Measurements from ENCODE around the gene CLIP2. TPM values are rescaled to one million over a fixed set of nuclear protein-coding genes. Genes with fewer than 3 reads are reported as not detected.

CLIP2 gene
- total and polyA plus RNA-seq, 7 donors = 20.7 to 56.4 (median 23.4) TPM

DNA sequence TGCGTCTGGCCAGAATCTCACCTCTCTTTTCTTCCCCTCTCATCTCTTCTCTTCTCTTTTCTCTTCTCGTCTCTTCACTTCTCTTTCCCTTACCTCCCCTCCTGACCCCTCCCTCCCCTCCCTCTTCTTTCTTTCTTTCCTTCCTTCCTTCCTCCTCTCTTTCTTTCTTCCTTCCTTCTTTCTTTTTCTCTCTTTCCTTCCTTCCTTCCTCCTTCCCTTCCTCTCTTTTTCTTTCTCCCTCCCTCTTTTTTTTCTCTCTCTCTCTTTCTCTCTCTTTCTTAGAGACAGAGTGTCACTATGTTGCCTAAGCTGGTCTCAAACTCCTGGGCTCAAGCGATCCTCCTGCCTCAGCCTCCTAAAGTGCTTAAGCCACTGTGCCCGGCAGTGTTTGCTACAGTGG lies 159.9 kb downstream of the CLIP2 start:
- Histone ChIP-seq H3K4me3 (no peak overlapping the region), H3K36me3 (no peaks in the 10 kb centered on the region), H3K4me1 (peaks cover 2 to 19% (median 14%) of the 10 kb centered on the region in 4 donors), H3K9me3 (no peaks in the 10 kb centered on the region), H3K27ac (no peak overlapping the region), H3K27me3 (no peaks in the 10 kb centered on the region)
- WGBS, 2 donors = 90 to 96% methylated on average over 4 of the region's 4 CpGs
- no peak for DNase-seq
- TF ChIP-seq POLR2A (IDR thresholded peaks at IDR 0.05) (no peak), POLR2AphosphoS5 (IDR thresholded peaks at IDR 0.05) (no peak), EP300 (IDR thresholded peaks at IDR 0.05) (no peak)
- TF ChIP-seq, protein P1, sequence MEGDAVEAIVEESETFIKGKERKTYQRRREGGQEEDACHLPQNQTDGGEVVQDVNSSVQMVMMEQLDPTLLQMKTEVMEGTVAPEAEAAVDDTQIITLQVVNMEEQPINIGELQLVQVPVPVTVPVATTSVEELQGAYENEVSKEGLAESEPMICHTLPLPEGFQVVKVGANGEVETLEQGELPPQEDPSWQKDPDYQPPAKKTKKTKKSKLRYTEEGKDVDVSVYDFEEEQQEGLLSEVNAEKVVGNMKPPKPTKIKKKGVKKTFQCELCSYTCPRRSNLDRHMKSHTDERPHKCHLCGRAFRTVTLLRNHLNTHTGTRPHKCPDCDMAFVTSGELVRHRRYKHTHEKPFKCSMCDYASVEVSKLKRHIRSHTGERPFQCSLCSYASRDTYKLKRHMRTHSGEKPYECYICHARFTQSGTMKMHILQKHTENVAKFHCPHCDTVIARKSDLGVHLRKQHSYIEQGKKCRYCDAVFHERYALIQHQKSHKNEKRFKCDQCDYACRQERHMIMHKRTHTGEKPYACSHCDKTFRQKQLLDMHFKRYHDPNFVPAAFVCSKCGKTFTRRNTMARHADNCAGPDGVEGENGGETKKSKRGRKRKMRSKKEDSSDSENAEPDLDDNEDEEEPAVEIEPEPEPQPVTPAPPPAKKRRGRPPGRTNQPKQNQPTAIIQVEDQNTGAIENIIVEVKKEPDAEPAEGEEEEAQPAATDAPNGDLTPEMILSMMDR (IDR thresholded peaks at IDR 0.05) = no peak
- intact Hi-C loops (cut with DNase I) = loop anchor here (5.0 kb wide), 1 partner anchor 118 kb away; no protein-coding TSS in a partner anchor

DNA sequence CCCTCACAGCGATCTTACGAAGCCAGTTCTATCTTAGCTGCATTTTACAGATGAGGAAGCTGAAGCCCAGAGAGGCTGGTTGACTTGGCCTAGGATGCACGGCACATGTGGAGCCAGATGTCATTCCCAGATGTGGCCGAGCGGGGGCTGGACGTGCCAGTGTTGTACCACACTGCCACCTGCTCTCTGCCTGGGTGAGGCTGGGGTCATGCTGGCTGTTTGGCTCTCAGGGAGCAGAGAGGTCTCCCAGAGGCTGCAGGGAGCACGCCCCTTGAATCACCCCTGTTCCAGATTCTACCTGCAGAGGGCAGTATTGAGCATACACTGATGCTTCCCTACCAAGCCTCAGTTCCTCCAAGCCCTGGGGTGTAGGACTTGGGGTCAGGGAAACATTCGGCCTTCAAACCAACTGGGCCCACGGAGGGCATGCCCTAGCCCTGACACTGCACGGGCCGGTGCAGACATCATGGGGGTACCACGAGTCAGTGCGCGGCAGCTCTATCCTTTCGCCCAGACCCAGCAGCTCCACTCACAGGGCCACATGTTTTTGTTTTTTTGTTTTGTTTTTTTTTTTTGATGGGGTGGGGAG lies 160.7 kb downstream of the CLIP2 start:
- intact Hi-C loops (cut with DNase I) = loop anchor here (5.0 kb wide), 2 partner anchors 52 to 117 kb away; no protein-coding TSS in a partner anchor
- Histone ChIP-seq H3K4me1 (peaks cover 2 to 26% (median 22%) of the 10 kb centered on the region in 4 donors), H3K9me3 (no peaks in the 10 kb centered on the region), H3K27me3 (no peaks in the 10 kb centered on the region), H3K27ac (no peak overlapping the region), H3K4me3 (no peak overlapping the region), H3K36me3 (no peaks in the 10 kb centered on the region)
- DNase-seq = no peak
- WGBS, 2 donors = 62 to 64% methylated on average over 15 of the region's 15 CpGs
- TF ChIP-seq EP300 (IDR thresholded peaks at IDR 0.05) = no peak
- TF ChIP-seq, protein P1 (IDR thresholded peaks at IDR 0.05) = peak; percentile 61 to 88 (median 84)

DNA sequence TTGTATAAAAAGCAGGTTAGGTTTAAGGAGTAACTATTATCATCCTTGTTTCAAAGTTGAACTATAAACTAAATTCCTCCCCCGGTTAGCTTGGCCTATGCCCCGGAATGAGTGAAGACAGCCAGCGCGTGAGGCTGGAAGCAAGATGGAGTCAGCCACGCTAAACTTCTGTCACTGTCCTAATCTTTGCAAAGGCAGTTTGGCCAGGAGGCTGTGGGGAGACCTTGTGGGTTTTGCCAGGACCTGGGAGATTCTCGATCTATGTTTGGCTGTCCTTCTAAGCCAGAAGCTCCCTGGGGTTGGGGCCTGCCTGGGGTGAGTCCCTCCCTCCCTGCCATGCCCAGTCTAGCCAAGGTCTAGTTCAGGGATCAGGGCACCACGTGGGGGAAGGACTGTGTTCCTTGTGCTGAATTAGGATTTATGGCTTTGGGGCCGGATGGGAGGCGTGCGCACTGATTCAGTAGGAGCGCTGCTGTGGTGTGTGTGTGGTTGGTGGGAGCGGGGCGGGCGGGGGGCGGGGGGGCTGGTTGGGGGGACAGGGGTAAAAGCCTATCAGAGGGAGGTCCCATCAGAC lies 163.6 kb downstream of the CLIP2 start:
- peak overlapping the region; percentile 88 to 96 (median 92) for H3K27ac ChIP-seq
- intact Hi-C loops (cut with DNase I) = loop anchor here (1.0 to 5.0 kb wide), 3 partner anchors 27 to 204 kb away; partner anchors contain the start of gene GTF2I
- peak overlapping the region; percentile 78 to 89 (median 86) for H3K4me3 ChIP-seq
- 14 to 21% methylated on average over 15 of the region's 15 CpGs for WGBS, 2 donors
- no peaks in the 10 kb centered on the region for H3K9me3 ChIP-seq
- no peaks in the 10 kb centered on the region for H3K36me3 ChIP-seq
- no peaks in the 10 kb centered on the region for H3K27me3 ChIP-seq
- H3K4me1 ChIP-seq = peaks cover 2 to 32% (median 28%) of the 10 kb centered on the region in 4 donors
- peak; percentile 88 for DNase-seq
- TF ChIP-seq, protein P1 (IDR thresholded peaks at IDR 0.05) = no peak
- TF ChIP-seq POLR2AphosphoS5 (IDR thresholded peaks at IDR 0.05) = peak in 3 of 4 donors; percentile 42 to 67 (median 56)
- TF ChIP-seq POLR2A (IDR thresholded peaks at IDR 0.05) = no peak
- TF ChIP-seq EP300 (IDR thresholded peaks at IDR 0.05) = peak in 1 of 4 donors; percentile 26

DNA sequence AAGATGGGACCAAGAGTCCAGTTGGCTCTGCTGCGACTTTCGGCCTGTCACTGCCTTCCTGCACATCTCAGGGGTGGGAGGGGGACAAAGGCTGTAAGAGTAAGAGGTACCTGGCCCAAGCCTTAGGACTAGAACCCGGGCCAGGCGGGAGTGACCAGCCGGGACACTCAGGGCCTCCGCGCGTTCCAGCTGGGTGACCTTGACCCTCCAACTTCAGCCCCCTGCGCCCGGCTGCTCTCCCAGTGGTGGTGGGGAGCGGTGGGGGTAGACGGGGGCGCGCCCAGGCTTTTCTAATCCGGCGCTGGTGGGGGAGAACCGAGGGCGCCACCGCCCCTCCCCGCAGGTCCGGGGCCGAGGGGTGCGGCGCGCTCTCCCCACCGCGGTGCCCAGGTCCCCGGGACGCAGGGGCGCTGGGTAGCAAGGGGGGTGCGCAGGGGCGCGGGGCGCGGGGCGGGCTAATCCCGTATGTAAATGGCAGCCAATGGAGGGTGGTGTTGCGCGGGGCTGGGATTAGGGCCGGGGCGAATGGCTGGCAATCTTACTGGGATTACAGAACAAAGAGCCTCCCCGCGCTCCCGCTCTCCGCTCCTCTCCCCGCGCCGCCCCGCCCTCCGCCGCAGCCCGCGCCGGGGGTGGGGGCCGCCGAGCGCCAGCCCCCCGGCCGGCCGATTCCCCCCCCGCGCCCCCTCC lies 164.3 kb downstream of the CLIP2 start, which contains the start of gene GTF2IRD1:
GTF2IRD1 (plus strand) TSS at position 585 of the 690 bp plus-strand sequence. CDS start 54,175 bp downstream, outside the sequence.
- TF ChIP-seq POLR2A (IDR thresholded peaks at IDR 0.05) (no peak), POLR2AphosphoS5 (IDR thresholded peaks at IDR 0.05) (peak in 1 of 4 donors; percentile 44)
- Histone ChIP-seq H3K9me3 (no peaks in the 10 kb centered on the region), H3K27ac (peak within 1 kb of the TSS; percentile 88 to 96 (median 92)), H3K4me1 (peaks cover 2 to 32% (median 28%) of the 10 kb centered on the region in 4 donors), H3K4me3 (peak within 1 kb of the TSS; percentile 78 to 89 (median 86)), H3K27me3 (no peaks in the 10 kb centered on the region), H3K36me3 (no peaks in the 10 kb centered on the region)
- WGBS, 2 donors = 1% methylated on average over 62 of the region's 62 CpGs
- intact Hi-C loops (cut with DNase I) = loop anchor here (1.0 to 5.0 kb wide), 3 partner anchors 27 to 203 kb away; partner anchors contain the start of gene GTF2I
- peak; percentile 87 for DNase-seq

All from sigmoid colon (tissue), 7 donors.